B cell (primary cell): ENCODE measurements around the gene NEMP1. TPM values are rescaled to one million over a fixed set of nuclear protein-coding genes. Genes with fewer than 3 reads are reported as not detected.
A peak's percentile ranks its signal among the peaks of the same experiment; 100 is the strongest.

Source experiments
- ATAC-seq: fragments of 200-7000 bp; cut with Tn5 transposase; one replicate; pipeline ENCODE4 v1.10.0; 2021; ENCODE audit warnings: low read depth, mild to moderate bottlenecking, moderate number of reproducible peaks, moderate library complexity
- CTCF ChIA-PET: fragments of 350-600 bp; sonication (Branson Sonifier 250); formaldehyde crosslinking; loops from one replicate; lab custom pipeline; 2021; ENCODE audit warnings: antibody characterized with exemption, inconsistent platforms; lab: Charles Lee
- POLR2A ChIA-PET: fragments of 350-600 bp; sonication (Branson Sonifier 250); formaldehyde crosslinking; loops from one replicate; lab custom pipeline; 2021; ENCODE audit warnings: antibody characterized with exemption; lab: Charles Lee
- DNase-seq: peaks from one replicate; pipeline ENCODE4 v3.0.0; 2013
- H2AFZ ChIP-seq: 2 replicates; pipeline ENCODE4 v1.6.1; 2012; ENCODE audit warnings: mild to moderate bottlenecking, low read depth, low read length; ENCODE audit not compliant: insufficient read depth, poor library complexity, severe bottlenecking
- H3K27ac ChIP-seq, 2 donors: 1 replicate in 1 of 2; 2 replicates in 1 of 2; pipeline ENCODE4 v1.5.1; 2012 to 2013; ENCODE audit warnings: low read length in 2 of 2, mild to moderate bottlenecking in 2 of 2, moderate library complexity in 1 of 2
- H3K27me3 ChIP-seq, 4 experiments: fragments of 200-600 bp in 1 of 4; sonication (generic) in 1 of 4; replicated peaks in 1 of 4; 1 replicate in 2 of 4; 2 replicates in 2 of 4; pipeline versions ENCODE4 v1.6.1 to v1.7.0; 2013 to 2016; ENCODE audit warnings: low read length in 3 of 4, mild to moderate bottlenecking in 2 of 4, mixed read lengths in 1 of 4, moderate library complexity in 1 of 4; ENCODE audit not compliant: insufficient read depth in 4 of 4, control insufficient read depth in 3 of 4; ENCODE audit errors: control extremely low read depth in 1 of 4
- H3K36me3 ChIP-seq, 2 experiments: replicated peaks in 1 of 2; 1 replicate in 1 of 2; 2 replicates in 1 of 2; pipeline versions ENCODE4 v1.6.1 to v1.7.1; 2013; ENCODE audit warnings: low read length in 1 of 2; ENCODE audit not compliant: insufficient read depth in 2 of 2, control insufficient read depth in 1 of 2; ENCODE audit errors: control extremely low read depth in 1 of 2, extremely low read depth in 1 of 2
- H3K4me1 ChIP-seq, 2 donors: fragments of 200-600 bp in 1 of 2; sonication (generic) in 1 of 2; 1 replicate in 1 of 2; 2 replicates in 1 of 2; pipeline versions ENCODE4 v1.5.1 to v1.6.1; 2013 to 2017; ENCODE audit warnings: low read length in 2 of 2; ENCODE audit not compliant: control insufficient read depth in 2 of 2, insufficient read depth in 2 of 2
- H3K4me2 ChIP-seq: replicated peaks from 2 replicates; pipeline ENCODE3; 2012; ENCODE audit warnings: mild to moderate bottlenecking, low read depth, low read length; ENCODE audit not compliant: poor library complexity, severe bottlenecking
- H3K4me3 ChIP-seq, 5 experiments: fragments of 200-600 bp in 1 of 5; sonication (generic) in 1 of 5; 1 replicate in 3 of 5; 2 replicates in 2 of 5; pipeline versions ENCODE4 v1.5.1 to v1.7.0; 2011 to 2016; ENCODE audit warnings: low read length in 4 of 5, mild to moderate bottlenecking in 4 of 5, low read depth in 2 of 5, control low read depth in 1 of 5, moderate library complexity in 1 of 5; ENCODE audit not compliant: insufficient read depth in 1 of 5; ENCODE audit errors: control extremely low read depth in 1 of 5, extremely low read depth in 1 of 5
- H3K79me2 ChIP-seq: fragments of 200-600 bp; sonication (generic); one replicate; pipeline ENCODE4 v1.6.0; 2016; ENCODE audit warnings: low read length; ENCODE audit not compliant: control insufficient read depth, insufficient read depth
- H3K9ac ChIP-seq: fragments of 200-600 bp; sonication (generic); 2 replicates; pipeline ENCODE4 v1.6.1; 2017; ENCODE audit warnings: mild to moderate bottlenecking, low read length, moderate library complexity
- H3K9me3 ChIP-seq, 3 donors: one replicate each; pipeline versions ENCODE4 v1.6.1 to v1.7.1; 2013; ENCODE audit warnings: low read length in 2 of 3; ENCODE audit not compliant: control insufficient read depth in 2 of 3, insufficient read depth in 1 of 3; ENCODE audit errors: control extremely low read depth in 1 of 3
- H4K20me1 ChIP-seq: 2 replicates; pipeline ENCODE4 v1.6.0; 2012; ENCODE audit warnings: mild to moderate bottlenecking, low read length; ENCODE audit not compliant: insufficient read depth, control insufficient read depth, poor library complexity, severe bottlenecking
- H3K27ac Mint-ChIP-seq: one replicate; pipeline ENCODE4 v1.8.0; 2021; ENCODE audit warnings: mixed read lengths
- H3K27me3 Mint-ChIP-seq: one replicate; pipeline ENCODE4 v1.8.0; 2021; ENCODE audit warnings: mixed read lengths
- H3K4me1 Mint-ChIP-seq: one replicate; pipeline ENCODE4 v1.8.0; 2021; ENCODE audit warnings: mixed read lengths
- H3K4me3 Mint-ChIP-seq: one replicate; pipeline ENCODE4 v1.8.0; 2021; ENCODE audit warnings: mixed read lengths
- H3K9me3 Mint-ChIP-seq: one replicate; pipeline ENCODE4 v1.8.0; 2022; ENCODE audit warnings: mixed read lengths; ENCODE audit not compliant: insufficient read depth
- EZH2 ChIP-seq: IDR thresholded peaks from 2 replicates; pipeline ENCODE4 v1.6.1; 2012; ENCODE audit warnings: borderline replicate concordance, low read depth, mild to moderate bottlenecking, moderate library complexity, low read length; ENCODE audit not compliant: insufficient read depth, poor library complexity, severe bottlenecking
- WGBS: methylation state at CpG from one replicate; pipeline ENCODE4 v1.1.5; 2013; ENCODE audit warnings: missing lambda C conversion rate; ENCODE audit not compliant: insufficient coverage; 5-methylcytosine and 5-hydroxymethylcytosine counted together
- intact Hi-C: fragments of 100-400 bp; cut with micrococcal nuclease; formaldehyde crosslinking; loops from one replicate; pipeline ENCODE4 v1.10.0; 2022
- polyA plus RNA-seq: library from polyadenylated mRNA; depleted of rRNA; stranded (reverse); fragments of >200 nt; gene quantifications from 2 replicates; pipeline ENCODE4 v1.2.3, GENCODE V29; 2012
- total RNA-seq, 2 donors: library from RNA; stranded (reverse); fragments of 120-200 nt in 1 of 2; gene quantifications; 1 replicate in 1 of 2; 2 replicates in 1 of 2; pipeline versions ENCODE4 v1.2.3 to v1.2.4, GENCODE V29; 2013 to 2022
- TF ChIP-seq, protein P1 (sequence below): fragments of 200-600 bp; IDR thresholded peaks from one replicate; pipeline ENCODE4 v1.8.0; 2022; ENCODE audit warnings: antibody characterized with exemption, mild to moderate bottlenecking

Gene NEMP1
- total and polyA plus RNA-seq, 2 donors (not counting 1 experiment from before 2014, with no cell fraction given), result 13.6 to 35.0 TPM

DNA sequence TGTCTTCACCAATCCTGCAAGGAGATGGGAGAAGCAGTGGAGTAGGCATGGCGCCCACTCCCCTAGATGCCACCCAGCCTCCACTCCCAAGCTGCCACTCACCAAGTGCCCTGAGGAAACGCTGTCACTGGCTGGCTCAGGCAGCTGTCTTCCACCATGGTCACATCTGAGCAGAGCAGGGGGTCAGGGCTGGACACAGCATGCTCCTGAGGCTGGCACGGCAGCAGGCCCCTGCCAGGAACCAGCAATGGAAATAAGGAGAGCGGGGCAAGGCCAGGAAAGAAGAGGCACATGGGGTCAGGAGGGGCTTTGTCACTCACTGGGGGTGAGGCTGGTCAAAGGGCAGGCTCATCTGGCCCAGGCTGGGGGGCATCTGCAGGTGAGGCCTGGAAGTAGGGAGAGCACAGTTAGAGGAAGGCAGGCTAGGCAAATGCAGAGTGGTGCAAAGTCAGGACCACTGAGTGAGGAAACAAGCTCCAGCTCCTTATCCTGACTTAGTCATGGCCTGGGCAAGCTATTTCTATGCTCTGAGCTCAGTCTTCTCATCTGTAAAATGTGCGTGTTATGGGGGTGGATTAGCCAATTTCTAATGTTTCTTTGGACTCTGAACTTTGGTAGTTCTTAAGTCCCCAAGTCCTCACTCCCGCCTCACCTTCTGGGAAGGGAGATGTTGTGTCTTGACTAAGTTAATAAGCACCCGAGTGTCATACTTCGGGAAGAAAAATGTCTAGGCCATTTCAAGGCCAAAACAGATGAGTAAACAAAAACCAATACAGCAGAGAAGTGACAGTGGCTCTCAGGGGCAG is 18.4 kb upstream of the NEMP1 start:
- no peak for ATAC-seq
- Histone ChIP-seq H3K27me3 (no peaks in the 10 kb centered on the region), H4K20me1 (peaks cover 41% of the 10 kb centered on the region), H3K36me3 (peaks cover 2 to 69% of the 10 kb centered on the region in 2 experiments), H3K79me2 (peaks cover 15% of the 10 kb centered on the region), H3K9ac (no peak overlapping the region), H3K27ac (peak overlapping the region in 1 of 2 donors; percentile 7), H2AFZ (no peak overlapping the region), H3K4me3 (no peak overlapping the region), H3K4me2 (no peak overlapping the region), H3K4me1 (peaks cover 19 to 23% of the 10 kb centered on the region in 2 donors), H3K9me3 (no peaks in the 10 kb centered on the region)
- intact Hi-C loops, result no loop called here
- WGBS, result 93% methylated on average over 6 of the region's 8 CpGs
- H3K4me1 Mint-ChIP-seq, result peaks cover 48% of the 10 kb centered on the region
- H3K4me3 Mint-ChIP-seq, result no peak overlapping the region
- CTCF ChIA-PET, result interaction anchor here (0.6 to 18.5 kb wide), 5 partner anchors 9 to 404 kb away, joined by 3 to 406 read pairs (median 4); partner anchors contain the start of genes NEMP1 and STAT6
- POLR2A ChIA-PET, result interaction anchor here (0.7 to 2.4 kb wide), 6 partner anchors 9 to 15 kb away, joined by 3 to 10 read pairs (median 5); partner anchors contain the start of genes NAB2 and STAT6
- no peaks in the 10 kb centered on the region for H3K27me3 Mint-ChIP-seq
- H3K9me3 Mint-ChIP-seq, result no peaks in the 10 kb centered on the region
- TF ChIP-seq, protein P1, sequence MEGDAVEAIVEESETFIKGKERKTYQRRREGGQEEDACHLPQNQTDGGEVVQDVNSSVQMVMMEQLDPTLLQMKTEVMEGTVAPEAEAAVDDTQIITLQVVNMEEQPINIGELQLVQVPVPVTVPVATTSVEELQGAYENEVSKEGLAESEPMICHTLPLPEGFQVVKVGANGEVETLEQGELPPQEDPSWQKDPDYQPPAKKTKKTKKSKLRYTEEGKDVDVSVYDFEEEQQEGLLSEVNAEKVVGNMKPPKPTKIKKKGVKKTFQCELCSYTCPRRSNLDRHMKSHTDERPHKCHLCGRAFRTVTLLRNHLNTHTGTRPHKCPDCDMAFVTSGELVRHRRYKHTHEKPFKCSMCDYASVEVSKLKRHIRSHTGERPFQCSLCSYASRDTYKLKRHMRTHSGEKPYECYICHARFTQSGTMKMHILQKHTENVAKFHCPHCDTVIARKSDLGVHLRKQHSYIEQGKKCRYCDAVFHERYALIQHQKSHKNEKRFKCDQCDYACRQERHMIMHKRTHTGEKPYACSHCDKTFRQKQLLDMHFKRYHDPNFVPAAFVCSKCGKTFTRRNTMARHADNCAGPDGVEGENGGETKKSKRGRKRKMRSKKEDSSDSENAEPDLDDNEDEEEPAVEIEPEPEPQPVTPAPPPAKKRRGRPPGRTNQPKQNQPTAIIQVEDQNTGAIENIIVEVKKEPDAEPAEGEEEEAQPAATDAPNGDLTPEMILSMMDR, result no peak
- no peak for TF ChIP-seq EZH2
- H3K27ac Mint-ChIP-seq, result peak overlapping the region; percentile 59
- DNase-seq, result no peak
